GM10248 (cell line): Measurements from ENCODE around the gene IL19.

Source experiments
- CTCF ChIA-PET: fragments of 300-600 bp; sonication (Branson Sonifier 250); formaldehyde crosslinking; extraction: SDS; loops from one replicate; lab custom pipeline; 2021; ENCODE audit warnings: antibody characterized with exemption; lab: Yijun Ruan, JAX
- POLR2A ChIA-PET: fragments of 350-650 bp; sonication (Branson Sonifier 250); formaldehyde crosslinking; extraction: SDS; loops from one replicate; lab custom pipeline; 2020; ENCODE audit warnings: antibody characterized with exemption; lab: Yijun Ruan, JAX
- DNase-seq: peaks from one replicate; pipeline ENCODE4 v3.0.0; 2012; ENCODE audit errors: extremely low spot score
- CTCF ChIP-seq: IDR thresholded peaks from 2 replicates; pipeline ENCODE4 v1.5.1; 2012; ENCODE audit warnings: mild to moderate bottlenecking, low read depth; ENCODE audit errors: extremely low read depth, missing control alignments, control extremely low read depth

The IL19 gene

GRCh38 chr1:206770531-206771337 is at the start of gene IL19:
IL19 (plus strand) TSS chr1:206770773; CDS start chr1:206836663, 65,890 bp downstream.
- DNase-seq = peak; percentile 53
- ChIA-PET POLR2A (interaction anchor here (0.6 to 1.5 kb wide), 2 partner anchors 31 to 641 kb away, joined by 4 to 6 read pairs; no protein-coding TSS in a partner anchor), CTCF (interaction anchor here (0.7 to 16.5 kb wide), 13 partner anchors 10 to 164 kb away, joined by 3 to 288 read pairs (median 4); partner anchors contain the start of gene DYRK3)
- TF ChIP-seq CTCF = no peak

- POLR2A ChIA-PET = no interaction called here
- CTCF ChIA-PET = interaction anchor here (1.1 to 3.3 kb wide), 3 partner anchors 8 to 191 kb away, joined by 6 to 27 read pairs (median 8); no protein-coding TSS in a partner anchor
- DNase-seq = no peak
- TF ChIP-seq CTCF = no peak
Observed at GRCh38 chr1:206721454-206721853, 49.1 kb upstream of the IL19 start.

- TF ChIP-seq CTCF = no peak
- CTCF ChIA-PET = interaction anchor here (0.7 to 9.0 kb wide), 10 partner anchors 9 to 259 kb away, joined by 3 to 96 read pairs (median 15); partner anchors contain the start of gene DYRK3
- DNase-seq = no peak
- POLR2A ChIA-PET = no interaction called here
Observed at GRCh38 chr1:206722751-206723461, 47.7 kb upstream of the IL19 start.

GRCh38 chr1:206723462-206723804 is 47.1 kb upstream of the IL19 start:
- ChIA-PET POLR2A (no interaction called here), CTCF (interaction anchor here (1.4 to 9.0 kb wide), 10 partner anchors 9 to 258 kb away, joined by 3 to 96 read pairs (median 15); no protein-coding TSS in a partner anchor)
- no peak for DNase-seq
- no peak for TF ChIP-seq CTCF

GRCh38 chr1:206723805-206724472 is 46.6 kb upstream of the IL19 start:
- DNase-seq = no peak
- ChIA-PET POLR2A (no interaction called here), CTCF (interaction anchor here (1.2 to 14.9 kb wide), 18 partner anchors 10 to 258 kb away, joined by 3 to 464 read pairs (median 22); partner anchors contain the start of genes IL10 and IL19)
- no peak for TF ChIP-seq CTCF
